K562 (cell line): ENCODE measurements around the gene WDR35. TPM values are rescaled to one million over a fixed set of nuclear protein-coding genes. Genes with fewer than 3 reads are reported as not detected.

Experiments
- ARID1B ChIP-seq: fragments of 450-650 bp; IDR thresholded peaks from 2 replicates; pipeline ENCODE4 v1.6.1; 2016; ENCODE audit warnings: antibody characterized with exemption, mild to moderate bottlenecking, inconsistent platforms
- CBFA2T2 ChIP-seq: fragments of 450-650 bp; conservative IDR thresholded peaks from 2 replicates; pipeline ENCODE4 v1.6.1; 2017; ENCODE audit warnings: mild to moderate bottlenecking
- CBFA2T3 ChIP-seq: fragments of 450-650 bp; IDR thresholded peaks from 2 replicates; pipeline ENCODE4 v1.6.1; 2017
- CCAR2 ChIP-seq: fragments of 200-400 bp; formaldehyde crosslinking; IDR thresholded peaks from 2 replicates; pipeline ENCODE4 v1.6.1; 2017; ENCODE audit warnings: mild to moderate bottlenecking, low read depth, low read length
- DPF2 ChIP-seq: fragments of 450-650 bp; IDR thresholded peaks from 2 replicates; pipeline ENCODE4 v1.6.1; 2016
- FOSL1 ChIP-seq: fragments of 200-800 bp; sonication (Bioruptor generic); conservative IDR thresholded peaks from 2 replicates; pipeline ENCODE4 v1.6.1; 2016; ENCODE audit warnings: missing genetic modification characterization, missing compliant biosample characterization
- ILK ChIP-seq: fragments of 450-650 bp; IDR thresholded peaks from 2 replicates; pipeline ENCODE4 v1.6.1; 2016; ENCODE audit warnings: missing genetic modification characterization, low read depth, mild to moderate bottlenecking, missing compliant biosample characterization, moderate library complexity, borderline replicate concordance
- JUND ChIP-seq, 2 experiments: IDR thresholded peaks; 2 replicates in 1 of 2; 3 replicates in 1 of 2; pipeline ENCODE4 v1.6.1; 2011; ENCODE audit warnings: borderline replicate concordance in 2 of 2, low read depth in 2 of 2, low read length in 2 of 2, improper control_type of control experiment in 1 of 2, missing biosample characterization in 1 of 2, missing genetic modification characterization in 1 of 2, missing genetic modification reagents in 1 of 2
- SMARCA4 ChIP-seq: fragments of 450-650 bp; IDR thresholded peaks from 2 replicates; pipeline ENCODE4 v1.6.1; 2016
- SUPT5H ChIP-seq: fragments of 450-650 bp; IDR thresholded peaks from 2 replicates; pipeline ENCODE4 v1.6.1; 2016
- TEAD4 ChIP-seq, 2 experiments: sonication (generic) in 1 of 2; formaldehyde crosslinking in 1 of 2; IDR thresholded peaks; 2 replicates each; pipeline versions ENCODE4 v1.6.1 to v1.8.0; 2012 to 2022; ENCODE audit warnings: borderline replicate concordance in 1 of 2, inconsistent platforms in 1 of 2, low read length in 1 of 2, mild to moderate bottlenecking in 1 of 2, missing genetic modification reagents in 1 of 2
- ZBTB17 ChIP-seq: fragments of 450-650 bp; formaldehyde crosslinking; IDR thresholded peaks from 2 replicates; pipeline ENCODE4 v1.4.0; 2020; ENCODE audit warnings: mild to moderate bottlenecking
- ZNF384 ChIP-seq: IDR thresholded peaks from 2 replicates; pipeline ENCODE4 v1.6.1; 2012; ENCODE audit warnings: low read depth, low read length, improper control_type of control experiment
- ZNF717 ChIP-seq: fragments of 250-450 bp; sonication (Bioruptor Pico); IDR thresholded peaks from 2 replicates; pipeline ENCODE4 v1.5.0; 2021
- ZNF75A ChIP-seq: fragments of 450-650 bp; formaldehyde crosslinking; IDR thresholded peaks from 2 replicates; pipeline ENCODE4 v1.4.0; 2020; ENCODE audit warnings: mild to moderate bottlenecking
- polyA plus RNA-seq, 8 experiments: library from polyadenylated mRNA; depleted of rRNA in 4 of 8; stranded (reverse) in 5 of 8; unstranded in 3 of 8; fragments of >200 nt; fragmentation: Nextera tagmentation in 2 of 8; fragmentation: Illumina TruSeq in 1 of 8; extraction: Ambion mirVana in 2 of 8; extraction: Trizol in 1 of 8; gene quantifications; 2 replicates each; pipeline versions ENCODE4 v1.2.1 to v1.2.3, GENCODE V29; 2011 to 2014; ENCODE audit warnings: inconsistent platforms in 1 of 8, missing spikeins in 1 of 8
- total RNA-seq, 7 experiments: library from RNA; depleted of rRNA in 6 of 7; stranded (reverse); fragments of >200 nt in 6 of 7; fragmentation: Illumina TruSeq in 2 of 7; extraction: Trizol in 2 of 7; gene quantifications; 2 replicates each; pipeline versions ENCODE4 v1.2.1 to v1.2.3, GENCODE V29; 2011 to 2021; ENCODE audit warnings: low replicate concordance in 1 of 7
- TF ChIP-seq, protein P1 (sequence below), 2 experiments: fragments of 450-650 bp in 1 of 2; sonication (generic) in 1 of 2; formaldehyde crosslinking in 1 of 2; IDR thresholded peaks in 1 of 2; conservative IDR thresholded peaks in 1 of 2; 2 replicates each; pipeline versions ENCODE4 v1.6.1 to v1.8.1; 2016 to 2023; ENCODE audit warnings: mild to moderate bottlenecking in 2 of 2, moderate library complexity in 2 of 2, inconsistent platforms in 1 of 2, missing genetic modification reagents in 1 of 2
- TF ChIP-seq, protein P2 (sequence below): fragments of 250-450 bp; sonication (Bioruptor Pico); IDR thresholded peaks from 2 replicates; pipeline ENCODE4 v1.8.0; 2022; ENCODE audit warnings: moderate library complexity, mild to moderate bottlenecking, inconsistent platforms
- TF ChIP-seq, protein P3 (sequence below): fragments of 200-800 bp; sonication (Bioruptor generic); IDR thresholded peaks from 2 replicates; pipeline ENCODE4 v1.6.1; 2017; ENCODE audit warnings: missing genetic modification characterization, missing compliant biosample characterization

WDR35 gene
- total and polyA plus RNA-seq, 9 of the 15 experiments (the other 6 are each of a cell fraction or from before 2014, with no cell fraction given): 3.3 to 13.1 (median 8.0) TPM

DNA sequence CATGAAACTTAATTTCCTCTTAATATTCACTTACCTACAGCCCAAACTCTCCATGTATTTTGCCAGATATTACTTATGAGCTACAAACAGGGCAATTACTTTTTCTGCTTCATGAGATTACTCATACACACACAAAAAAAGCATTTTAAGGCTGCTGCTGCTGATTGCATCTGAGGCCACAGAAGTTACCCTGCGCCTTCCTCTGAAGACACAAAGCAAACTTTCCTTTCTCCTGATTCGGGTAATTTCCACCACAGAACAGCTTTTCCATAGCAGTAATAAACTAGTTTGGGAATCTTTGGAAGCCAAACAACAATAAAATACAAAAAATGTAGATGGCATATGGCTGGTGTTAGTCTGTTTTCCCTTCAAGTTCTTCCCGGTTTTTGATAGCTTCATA is 94.4 kb downstream of the WDR35 start (continued):
- TF ChIP-seq ILK: no peak
- TF ChIP-seq SMARCA4: peak; percentile 63; the same call in 1 of the 2 replicates
- TF ChIP-seq, protein P1, sequence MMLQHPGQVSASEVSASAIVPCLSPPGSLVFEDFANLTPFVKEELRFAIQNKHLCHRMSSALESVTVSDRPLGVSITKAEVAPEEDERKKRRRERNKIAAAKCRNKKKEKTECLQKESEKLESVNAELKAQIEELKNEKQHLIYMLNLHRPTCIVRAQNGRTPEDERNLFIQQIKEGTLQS (IDR thresholded peaks at IDR 0.05): peak; percentile 43; the same call in 1 of the 2 replicates
- TF ChIP-seq, protein P1 (CRISPR knock-in tag; conservative IDR thresholded peaks at IDR 0.05): no peak
- TF ChIP-seq JUND (IDR thresholded peaks at IDR 0.05; ENCODE audit: borderline replicate concordance, low read depth, low read length): peak; percentile 43; the same call in 1 of the 2 replicates
- peak; percentile 32; the same call in 1 of the 3 replicates for TF ChIP-seq JUND (tag; IDR thresholded peaks at IDR 0.05; ENCODE audit: borderline replicate concordance, low read depth, low read length)
- TF ChIP-seq FOSL1 (tag): 0 out of 2 replicates have a peak, but pooled peaks have one; percentile 41
- no peak for TF ChIP-seq CCAR2
- TF ChIP-seq DPF2: peak; percentile 51
- peak; percentile 21; the same call in 1 of the 2 replicates for TF ChIP-seq CBFA2T3
- no peak for TF ChIP-seq SUPT5H
- no peak for TF ChIP-seq ZNF717 (CRISPR knock-in tag)
- TF ChIP-seq, protein P2, sequence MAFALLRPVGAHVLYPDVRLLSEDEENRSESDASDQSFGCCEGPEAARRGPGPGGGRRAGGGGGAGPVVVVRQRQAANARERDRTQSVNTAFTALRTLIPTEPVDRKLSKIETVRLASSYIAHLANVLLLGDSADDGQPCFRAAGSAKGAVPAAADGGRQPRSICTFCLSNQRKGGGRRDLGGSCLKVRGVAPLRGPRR (CRISPR knock-in tag): no peak
- peak; percentile 34; the same call in 1 of the 2 replicates for TF ChIP-seq TEAD4 (IDR thresholded peaks at IDR 0.05; ENCODE audit: low read length)
- no peak for TF ChIP-seq TEAD4 (CRISPR knock-in tag; IDR thresholded peaks at IDR 0.05; ENCODE audit: borderline replicate concordance)
- 0 out of 2 replicates have a peak, but pooled peaks have one; percentile 41 for TF ChIP-seq ZNF384
- TF ChIP-seq ZBTB17 (CRISPR knock-in tag): no peak
- TF ChIP-seq ARID1B: peak; percentile 62
- 0 out of 2 replicates have a peak, but pooled peaks have one; percentile 1 for TF ChIP-seq ZNF75A (CRISPR knock-in tag)
- no peak for TF ChIP-seq CBFA2T2
- TF ChIP-seq, protein P3, sequence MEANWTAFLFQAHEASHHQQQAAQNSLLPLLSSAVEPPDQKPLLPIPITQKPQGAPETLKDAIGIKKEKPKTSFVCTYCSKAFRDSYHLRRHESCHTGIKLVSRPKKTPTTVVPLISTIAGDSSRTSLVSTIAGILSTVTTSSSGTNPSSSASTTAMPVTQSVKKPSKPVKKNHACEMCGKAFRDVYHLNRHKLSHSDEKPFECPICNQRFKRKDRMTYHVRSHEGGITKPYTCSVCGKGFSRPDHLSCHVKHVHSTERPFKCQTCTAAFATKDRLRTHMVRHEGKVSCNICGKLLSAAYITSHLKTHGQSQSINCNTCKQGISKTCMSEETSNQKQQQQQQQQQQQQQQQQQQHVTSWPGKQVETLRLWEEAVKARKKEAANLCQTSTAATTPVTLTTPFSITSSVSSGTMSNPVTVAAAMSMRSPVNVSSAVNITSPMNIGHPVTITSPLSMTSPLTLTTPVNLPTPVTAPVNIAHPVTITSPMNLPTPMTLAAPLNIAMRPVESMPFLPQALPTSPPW (CRISPR knock-in tag): 0 out of 2 replicates have a peak, but pooled peaks have one; percentile 11
